GM18526 (cell line): Measurements from ENCODE around the gene KRTAP5-7.

Source experiments
- POLR2A ChIP-seq: IDR thresholded peaks from 3 replicates; pipeline ENCODE4 v1.6.1; 2011; ENCODE audit not compliant: insufficient read length; ENCODE audit errors: extremely low read depth

Gene KRTAP5-7

GRCh38 chr11:71564430-71564829, 37.4 kb downstream of the KRTAP5-7 start:
- no peak for TF ChIP-seq POLR2A

DNA sequence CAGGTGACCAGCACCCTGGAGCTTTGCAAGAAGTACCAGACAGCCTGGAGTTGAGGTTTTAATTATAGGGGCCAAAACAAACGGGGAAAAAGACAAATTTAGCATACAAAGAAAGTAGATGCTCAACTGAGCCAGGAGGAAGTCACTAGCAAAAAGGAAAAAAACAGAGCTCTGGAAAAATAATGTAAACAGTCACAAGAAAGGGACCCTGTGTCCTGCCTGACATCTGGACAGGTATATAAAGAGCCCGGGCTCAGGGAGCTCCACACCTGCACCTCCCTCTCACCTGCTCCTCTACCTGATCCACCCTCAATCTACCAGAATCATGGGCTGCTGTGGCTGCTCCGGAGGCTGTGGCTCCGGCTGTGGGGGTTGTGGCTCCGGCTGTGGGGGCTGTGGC, 38.2 kb downstream of the KRTAP5-7 start, which contains the start of gene KRTAP5-10:
Gene KRTAP5-10 (plus strand): TSS at position 301 of the 400 bp plus-strand sequence. CDS start 25 bp downstream, at position 326.
- no peak for TF ChIP-seq POLR2A

- no peak for TF ChIP-seq POLR2A
Measured at GRCh38 chr11:71566081-71566620, 39.1 kb downstream of the KRTAP5-7 start.

- no peak for TF ChIP-seq POLR2A
Measured at GRCh38 chr11:71568704-71569349, 41.8 kb downstream of the KRTAP5-7 start.

- no peak for TF ChIP-seq POLR2A
Measured at GRCh38 chr11:71572811-71573210, 45.7 kb downstream of the KRTAP5-7 start.

- TF ChIP-seq POLR2A: no peak
Measured at GRCh38 chr11:71574418-71574817, 47.4 kb downstream of the KRTAP5-7 start.

DNA sequence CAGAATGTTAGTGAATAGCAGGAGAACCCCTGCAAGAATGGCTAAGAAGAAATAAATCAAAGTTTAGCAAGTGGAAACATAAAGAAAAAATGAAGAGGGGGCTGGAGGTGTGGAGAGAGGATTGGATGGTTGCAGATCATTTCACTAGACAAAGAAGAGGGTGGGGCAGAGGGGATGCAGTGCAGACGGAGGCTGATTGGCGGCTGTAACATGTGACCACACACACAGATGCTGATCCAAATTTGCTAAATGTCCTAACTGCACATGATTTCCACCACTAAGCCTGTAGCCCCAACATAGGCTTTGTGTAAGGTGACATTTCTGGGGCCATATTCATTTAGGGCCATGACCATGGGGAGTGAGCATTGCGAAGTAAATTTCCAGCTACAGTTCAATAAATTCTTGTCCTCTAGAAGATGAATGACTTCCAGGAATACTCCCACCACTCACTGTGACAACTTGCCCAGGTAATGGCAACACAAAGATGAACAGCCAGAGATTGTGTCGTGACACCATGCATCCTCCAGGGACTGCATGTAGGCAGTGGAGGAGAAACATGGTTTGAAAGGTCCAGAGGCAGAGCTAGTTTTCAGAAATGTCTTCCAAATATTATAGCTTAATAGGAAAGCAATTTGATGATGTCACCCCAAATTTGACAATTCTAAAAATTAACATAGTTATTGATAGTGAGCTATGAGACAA, 48.8 kb downstream of the KRTAP5-7 start:
- no peak for TF ChIP-seq POLR2A

GRCh38 chr11:71577469-71578004, 50.5 kb downstream of the KRTAP5-7 start:
- TF ChIP-seq POLR2A: no peak
